ENCODE data around the gene RHOJ.

RHOJ gene

DNA sequence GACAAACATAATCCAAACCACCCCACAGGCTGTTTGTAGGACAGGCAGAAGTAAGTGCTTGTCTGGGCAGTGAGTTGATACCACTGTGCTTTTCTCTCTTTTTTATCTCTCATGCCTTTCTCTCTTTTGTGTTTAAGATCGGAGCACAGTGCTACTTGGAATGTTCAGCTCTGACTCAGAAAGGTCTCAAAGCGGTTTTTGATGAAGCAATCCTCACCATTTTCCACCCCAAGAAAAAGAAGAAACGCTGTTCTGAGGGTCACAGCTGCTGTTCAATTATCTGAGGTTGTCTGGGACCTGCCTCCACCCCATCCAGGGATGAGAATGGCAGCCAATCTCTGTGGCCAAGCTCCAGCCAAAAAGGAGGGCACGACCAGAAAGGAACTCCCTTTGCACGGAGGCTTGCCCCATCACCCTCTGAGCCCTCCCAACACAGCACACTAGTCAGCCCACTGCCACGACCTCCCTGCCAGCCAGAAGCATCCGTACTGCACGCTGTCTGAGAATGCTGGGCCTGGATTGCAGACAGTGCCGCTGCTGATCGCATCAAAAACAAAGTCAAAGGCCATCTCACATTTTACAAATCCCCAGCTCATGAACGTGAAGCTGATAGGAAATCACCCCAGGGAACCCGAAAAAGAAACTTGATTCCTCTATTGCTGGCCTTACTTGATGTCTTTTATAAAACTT is 86.6 kb downstream of the RHOJ start:
- TF ChIP-seq, protein P1, sequence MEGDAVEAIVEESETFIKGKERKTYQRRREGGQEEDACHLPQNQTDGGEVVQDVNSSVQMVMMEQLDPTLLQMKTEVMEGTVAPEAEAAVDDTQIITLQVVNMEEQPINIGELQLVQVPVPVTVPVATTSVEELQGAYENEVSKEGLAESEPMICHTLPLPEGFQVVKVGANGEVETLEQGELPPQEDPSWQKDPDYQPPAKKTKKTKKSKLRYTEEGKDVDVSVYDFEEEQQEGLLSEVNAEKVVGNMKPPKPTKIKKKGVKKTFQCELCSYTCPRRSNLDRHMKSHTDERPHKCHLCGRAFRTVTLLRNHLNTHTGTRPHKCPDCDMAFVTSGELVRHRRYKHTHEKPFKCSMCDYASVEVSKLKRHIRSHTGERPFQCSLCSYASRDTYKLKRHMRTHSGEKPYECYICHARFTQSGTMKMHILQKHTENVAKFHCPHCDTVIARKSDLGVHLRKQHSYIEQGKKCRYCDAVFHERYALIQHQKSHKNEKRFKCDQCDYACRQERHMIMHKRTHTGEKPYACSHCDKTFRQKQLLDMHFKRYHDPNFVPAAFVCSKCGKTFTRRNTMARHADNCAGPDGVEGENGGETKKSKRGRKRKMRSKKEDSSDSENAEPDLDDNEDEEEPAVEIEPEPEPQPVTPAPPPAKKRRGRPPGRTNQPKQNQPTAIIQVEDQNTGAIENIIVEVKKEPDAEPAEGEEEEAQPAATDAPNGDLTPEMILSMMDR (conservative IDR thresholded peaks at IDR 0.05): no peak

DNA sequence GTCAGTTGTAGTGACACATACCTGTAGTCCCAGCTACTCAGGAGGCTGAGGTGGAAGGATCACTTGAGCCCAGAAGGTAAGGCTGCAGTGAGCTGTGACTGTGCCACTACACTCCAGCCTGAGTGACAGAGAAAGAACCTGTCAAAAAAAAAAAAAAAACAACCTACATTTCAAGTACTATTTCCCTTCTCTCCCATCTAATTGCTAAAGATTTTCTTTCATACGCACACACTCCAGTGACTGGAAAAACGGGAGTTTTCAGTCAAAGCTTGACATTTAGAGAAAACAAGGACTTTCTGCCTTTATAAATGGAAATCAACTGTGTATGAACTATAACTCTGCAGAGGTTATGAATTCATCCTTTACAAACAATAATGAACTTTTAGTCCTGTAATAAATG is 88.6 kb downstream of the RHOJ start:
- TF ChIP-seq, protein P1 (conservative IDR thresholded peaks at IDR 0.05): no peak
- no peak overlapping the region for H3K27ac ChIP-seq

More for the DNA sequence above, 86.6 kb downstream of the RHOJ start:
- no peak overlapping the region for H3K27ac ChIP-seq

DNA sequence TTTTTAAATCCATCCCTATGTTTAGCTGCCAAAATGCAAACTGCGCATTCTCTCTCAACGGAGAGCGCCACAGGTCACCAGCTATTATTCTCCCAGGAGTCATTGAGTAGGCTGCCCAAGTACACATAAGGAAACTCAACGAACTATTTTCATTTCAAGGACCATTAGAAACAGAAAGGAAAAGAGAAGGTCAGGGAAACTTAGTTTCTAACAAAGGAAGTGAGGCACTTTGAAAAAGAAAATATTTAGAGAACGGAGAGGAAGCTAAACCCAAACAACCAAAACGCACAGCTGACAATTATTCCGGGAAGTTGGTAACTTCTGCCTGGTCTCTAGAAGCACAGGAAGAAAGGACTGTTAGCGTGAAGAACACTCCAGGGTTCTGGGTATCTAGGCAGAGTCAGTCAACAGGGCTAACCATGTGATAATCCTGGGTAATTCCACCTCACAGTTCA is 91.0 kb downstream of the RHOJ start:
- TF ChIP-seq, protein P1 (conservative IDR thresholded peaks at IDR 0.05): no peak
- no peak overlapping the region for H3K27ac ChIP-seq

DNA sequence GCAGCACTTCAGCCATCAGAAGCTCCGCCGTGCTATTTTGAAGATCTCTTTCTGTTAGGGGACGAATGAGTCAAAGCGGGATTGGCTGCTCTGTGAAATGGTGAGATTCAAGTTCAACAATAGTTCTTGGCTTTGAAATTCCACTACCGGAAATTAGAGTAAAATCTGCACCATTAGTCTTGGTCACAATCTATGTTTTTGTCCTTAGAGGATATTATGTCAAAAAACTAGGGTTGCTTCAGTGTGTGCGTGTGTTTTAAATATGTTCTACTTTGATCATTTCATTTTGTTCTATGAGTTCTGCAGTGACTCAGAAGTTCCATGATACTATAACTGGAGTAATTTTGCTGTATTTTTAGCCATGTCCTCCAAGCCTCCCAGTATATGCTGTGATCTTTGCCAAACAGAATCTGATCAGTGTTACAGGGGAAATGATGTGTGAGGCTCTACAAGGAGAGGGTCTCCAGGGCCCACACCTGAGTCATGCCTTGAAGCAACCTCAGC is 91.9 kb downstream of the RHOJ start:
- TF ChIP-seq, protein P1 (conservative IDR thresholded peaks at IDR 0.05): no peak
- H3K27ac ChIP-seq: no peak overlapping the region

DNA sequence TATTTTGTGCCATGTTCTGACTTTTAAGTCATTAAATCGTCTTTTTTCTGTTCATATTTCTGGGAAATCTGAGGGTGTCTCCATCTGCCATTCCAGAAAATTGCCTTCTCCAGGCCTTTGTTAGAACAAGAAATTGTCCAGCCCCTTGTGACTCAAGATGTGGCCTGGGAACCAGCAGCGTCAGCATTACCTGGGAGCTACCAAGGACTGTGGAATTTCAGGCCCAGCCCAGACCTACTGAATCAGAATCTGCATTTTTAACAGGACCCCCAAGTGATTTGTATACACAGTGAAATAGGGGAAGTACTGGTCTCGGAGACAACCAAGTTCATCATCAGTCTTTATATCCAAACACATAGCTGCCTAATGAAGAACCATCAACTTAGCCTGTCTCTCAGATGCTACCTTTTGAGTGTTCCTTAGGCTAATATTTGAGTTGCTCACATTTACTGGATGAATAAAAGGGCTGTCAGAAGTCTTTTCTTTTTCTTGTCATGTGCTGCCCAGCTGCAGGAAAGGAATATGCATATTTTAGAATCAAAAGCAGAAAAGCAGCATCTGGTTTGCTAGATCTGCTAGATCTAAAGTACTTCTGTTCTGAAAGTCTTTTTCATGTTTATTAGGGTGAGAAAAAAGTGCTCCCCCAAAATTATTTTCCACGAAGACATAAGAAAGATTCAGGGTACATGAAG is 93.3 kb downstream of the RHOJ start:
- TF ChIP-seq, protein P1 (conservative IDR thresholded peaks at IDR 0.05): no peak
- no peak overlapping the region for H3K27ac ChIP-seq

DNA sequence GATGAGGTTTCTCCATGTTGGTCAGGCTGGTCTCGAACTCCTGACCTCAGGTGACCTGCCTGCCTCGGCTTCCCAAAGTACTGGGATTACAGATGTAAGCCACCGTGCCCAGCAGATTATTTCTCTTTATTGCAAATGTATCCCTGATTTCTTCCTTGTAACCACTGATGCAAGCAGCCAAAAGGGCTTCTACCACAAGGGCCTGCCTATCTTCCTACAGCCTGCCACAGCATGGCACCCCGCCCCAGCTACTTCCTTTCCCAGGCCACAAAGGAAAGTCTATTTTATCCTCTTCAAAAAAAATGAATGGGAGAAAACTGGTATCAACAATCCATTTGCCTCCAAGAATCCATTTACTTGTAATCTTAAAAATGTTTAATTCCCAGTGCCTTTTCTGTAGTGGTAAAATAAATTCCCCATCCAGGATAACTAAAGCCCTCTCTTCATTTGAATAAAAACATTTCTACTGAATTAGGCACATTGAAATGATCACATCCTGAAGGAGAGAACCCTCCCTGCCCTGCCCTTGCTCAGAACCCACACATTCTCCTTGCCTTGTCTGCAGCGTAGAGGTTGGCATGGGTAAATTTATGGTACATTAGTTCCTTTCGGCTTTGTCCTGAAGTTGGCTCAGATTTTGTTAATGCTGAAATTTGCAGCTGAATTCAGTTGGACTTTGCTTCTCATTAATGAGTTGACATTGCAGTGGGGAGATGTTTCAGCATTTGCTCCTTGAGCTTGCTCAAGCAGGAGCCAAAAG is 95.3 kb downstream of the RHOJ start:
- no peak overlapping the region for H3K27ac ChIP-seq
- TF ChIP-seq, protein P1 (conservative IDR thresholded peaks at IDR 0.05): no peak

DNA sequence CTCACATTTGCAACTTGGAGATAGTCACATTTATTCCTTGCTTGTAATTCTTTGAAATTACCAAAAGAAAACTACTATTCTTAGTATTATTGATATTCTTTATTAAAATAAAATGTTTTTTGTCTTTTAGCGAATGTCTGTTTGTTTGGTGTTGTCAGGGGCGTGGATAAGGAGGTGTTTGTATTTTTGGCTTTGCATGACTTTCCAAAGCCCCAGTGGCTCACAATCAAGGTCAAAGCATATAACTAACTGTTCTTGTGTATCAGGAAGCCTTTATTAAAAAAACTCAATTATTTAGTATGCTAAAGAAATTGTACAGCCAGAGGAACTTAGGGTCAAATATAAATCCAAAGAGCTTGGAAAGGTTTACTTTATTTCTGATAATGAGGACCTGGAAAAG is 96.6 kb downstream of the RHOJ start:
- TF ChIP-seq, protein P1 (conservative IDR thresholded peaks at IDR 0.05): no peak
- H3K27ac ChIP-seq: no peak overlapping the region
